HG03342 (cell line): ENCODE data around the gene METTL17.

Source experiments
- ATAC-seq: cut with Tn5 transposase; IDR thresholded peaks from one replicate; pipeline ENCODE4 v1.9.1; 2021; ENCODE audit warnings: mild to moderate bottlenecking, moderate library complexity; ENCODE audit not compliant: unreplicated experiment

The METTL17 gene

GRCh38 chr14:21041676-21042433, 52.1 kb downstream of the METTL17 start, which contains the start of gene RNASE7:
Gene RNASE7, plus strand, starts transcription at chr14:21042362. Its CDS starts 631 bp downstream, at chr14:21042993.
- no peak for ATAC-seq

GRCh38 chr14:21042918-21043317, 53.1 kb downstream of the METTL17 start:
- no peak for ATAC-seq

- no peak for ATAC-seq
These were observed 53.7 kb downstream of the METTL17 start for GRCh38 chr14:21043387-21043973.

- ATAC-seq = no peak
These were observed 54.3 kb downstream of the METTL17 start for GRCh38 chr14:21043974-21044618.
